Gastroesophageal sphincter (tissue), 4 donors: Measurements from ENCODE around the gene CXCL16. TPM values are rescaled to one million over a fixed set of nuclear protein-coding genes. Genes with fewer than 3 reads are reported as not detected.

Source experiments
- ATAC-seq: fragments of 150-250 bp; one replicate; pipeline ENCODE4 v1.9.1; 2016; ENCODE audit warnings: mild to moderate bottlenecking, moderate library complexity
- H3K27ac ChIP-seq, 4 donors: fragments of 200-600 bp; sonication (generic) in 3 of 4; 1 replicate in 3 of 4; 2 replicates in 1 of 4; pipeline ENCODE4 v1.5.1; 2016 to 2019
- H3K27me3 ChIP-seq: fragments of 200-600 bp; sonication (generic); one replicate; pipeline ENCODE4 v1.5.1; 2019
- H3K36me3 ChIP-seq, 2 donors: fragments of 200-600 bp; sonication (generic); one replicate each; pipeline ENCODE4 v1.5.1; 2019; ENCODE audit warnings: control low read depth in 1 of 2
- H3K4me1 ChIP-seq, 3 donors: fragments of 200-600 bp; sonication (generic); 1 replicate in 2 of 3; 2 replicates in 1 of 3; pipeline ENCODE4 v1.5.1; 2016 to 2019; ENCODE audit warnings: control low read depth in 2 of 3
- H3K4me3 ChIP-seq, 2 donors: fragments of 200-600 bp; sonication (generic); one replicate each; pipeline ENCODE4 v1.5.1; 2019; ENCODE audit warnings: mild to moderate bottlenecking in 1 of 2, moderate library complexity in 1 of 2
- H3K9me3 ChIP-seq, 3 donors: fragments of 200-600 bp; sonication (generic); one replicate each; pipeline ENCODE4 v1.5.1; 2017 to 2019; ENCODE audit warnings: control low read depth in 2 of 3
- EP300 ChIP-seq: sonication (generic); formaldehyde crosslinking; IDR thresholded peaks from one replicate; pipeline ENCODE4 v1.6.1; 2017; ENCODE audit warnings: antibody characterized with exemption, mild to moderate bottlenecking
- POLR2A ChIP-seq, 2 donors: fragments of 450-650 bp; IDR thresholded peaks; one replicate each; pipeline ENCODE4 v1.6.1; 2017; ENCODE audit warnings: antibody characterized with exemption in 2 of 2, mild to moderate bottlenecking in 2 of 2, moderate library complexity in 1 of 2
- POLR2AphosphoS5 ChIP-seq: sonication (generic); formaldehyde crosslinking; IDR thresholded peaks from one replicate; pipeline ENCODE4 v1.6.1; 2017; ENCODE audit warnings: antibody characterized with exemption
- WGBS, 2 donors: methylation state at CpG; one replicate each; pipeline ENCODE4 v1.1.5; 2018; ENCODE audit warnings: low coverage in 1 of 2; 5-methylcytosine and 5-hydroxymethylcytosine counted together
- total RNA-seq, 4 donors: library from RNA; depleted of rRNA; stranded (reverse); fragments of >200 nt; gene quantifications; one replicate each; pipeline ENCODE4 v1.1.0, GENCODE V29; 2016
- TF ChIP-seq, protein P1 (sequence below), 4 experiments: fragments of 200-600 bp in 2 of 4; fragments of 450-650 bp in 2 of 4; sonication (generic) in 1 of 4; IDR thresholded peaks; one replicate each; pipeline ENCODE4 v1.5.1; 2017 to 2019; ENCODE audit warnings: antibody characterized with exemption in 4 of 4, mild to moderate bottlenecking in 2 of 4, moderate library complexity in 2 of 4

The CXCL16 gene
- total RNA-seq, 4 donors from 2014 or later: 5.3 to 11.6 (median 8.3) TPM

DNA sequence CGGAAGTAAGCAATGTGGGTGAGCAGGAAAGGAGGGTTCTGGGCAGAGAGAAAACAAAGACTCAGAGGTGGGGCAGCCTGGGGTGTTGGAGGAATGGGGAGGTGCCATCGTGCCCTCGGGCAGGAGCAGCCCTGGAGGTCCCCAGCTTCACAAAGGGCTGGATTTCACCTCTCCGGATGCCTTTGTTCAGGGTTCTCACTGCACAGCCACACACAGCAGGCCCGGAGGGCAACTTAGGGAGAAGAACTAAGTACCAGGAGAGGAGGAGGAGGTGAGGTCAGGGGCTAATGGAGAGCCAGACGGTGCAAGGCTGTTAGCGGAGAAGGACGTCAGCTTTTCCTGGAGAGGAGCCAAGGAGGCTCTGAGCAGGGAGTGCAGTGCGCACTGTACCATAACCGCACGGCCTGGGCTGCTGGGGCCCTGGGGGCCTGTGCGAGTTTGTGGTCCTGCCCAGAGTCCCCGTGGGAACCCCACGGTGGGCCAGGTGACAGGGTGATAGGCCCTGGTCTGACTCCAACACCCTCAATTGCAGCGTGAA lies 20.0 kb downstream of the CXCL16 start:
- Histone ChIP-seq H3K4me3 (no peak overlapping the region), H3K9me3 (no peaks in the 10 kb centered on the region), H3K27me3 (no peaks in the 10 kb centered on the region), H3K4me1 (peaks cover 0 to 4% (median 0%) of the 10 kb centered on the region in 3 donors), H3K36me3 (peaks cover 0 to 56% of the 10 kb centered on the region in 2 donors), H3K27ac (no peak overlapping the region)
- TF ChIP-seq, protein P1, sequence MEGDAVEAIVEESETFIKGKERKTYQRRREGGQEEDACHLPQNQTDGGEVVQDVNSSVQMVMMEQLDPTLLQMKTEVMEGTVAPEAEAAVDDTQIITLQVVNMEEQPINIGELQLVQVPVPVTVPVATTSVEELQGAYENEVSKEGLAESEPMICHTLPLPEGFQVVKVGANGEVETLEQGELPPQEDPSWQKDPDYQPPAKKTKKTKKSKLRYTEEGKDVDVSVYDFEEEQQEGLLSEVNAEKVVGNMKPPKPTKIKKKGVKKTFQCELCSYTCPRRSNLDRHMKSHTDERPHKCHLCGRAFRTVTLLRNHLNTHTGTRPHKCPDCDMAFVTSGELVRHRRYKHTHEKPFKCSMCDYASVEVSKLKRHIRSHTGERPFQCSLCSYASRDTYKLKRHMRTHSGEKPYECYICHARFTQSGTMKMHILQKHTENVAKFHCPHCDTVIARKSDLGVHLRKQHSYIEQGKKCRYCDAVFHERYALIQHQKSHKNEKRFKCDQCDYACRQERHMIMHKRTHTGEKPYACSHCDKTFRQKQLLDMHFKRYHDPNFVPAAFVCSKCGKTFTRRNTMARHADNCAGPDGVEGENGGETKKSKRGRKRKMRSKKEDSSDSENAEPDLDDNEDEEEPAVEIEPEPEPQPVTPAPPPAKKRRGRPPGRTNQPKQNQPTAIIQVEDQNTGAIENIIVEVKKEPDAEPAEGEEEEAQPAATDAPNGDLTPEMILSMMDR (IDR thresholded peaks at IDR 0.05): no peak
- no peak for TF ChIP-seq EP300
- TF ChIP-seq POLR2A (IDR thresholded peaks at IDR 0.05): no peak
- no peak for TF ChIP-seq POLR2AphosphoS5
- WGBS, 2 donors: 60 to 62% methylated on average over 10 to 12 of the region's 15 CpGs
- ATAC-seq: peak; percentile 23

DNA sequence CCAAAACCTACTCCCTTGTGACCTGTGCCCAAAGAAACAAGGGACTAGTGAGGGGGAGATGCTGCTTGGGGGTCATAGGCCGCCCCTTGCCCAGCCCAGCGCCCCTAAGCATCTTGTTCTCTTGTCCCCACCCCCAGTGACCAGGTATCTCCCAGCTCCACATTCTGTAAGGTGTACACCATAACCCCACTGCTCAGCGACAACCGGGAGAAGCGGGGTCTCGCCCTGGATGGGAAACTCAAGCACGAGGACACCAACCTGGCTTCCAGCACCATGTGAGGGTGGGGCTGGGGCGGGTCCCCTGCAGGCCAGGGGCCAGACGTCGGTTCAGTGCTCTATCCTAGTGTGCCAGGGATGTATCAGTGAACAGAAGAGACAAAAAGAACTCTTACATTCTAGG lies 20.6 kb downstream of the CXCL16 start:
- peaks cover 0 to 4% (median 0%) of the 10 kb centered on the region in 3 donors for H3K4me1 ChIP-seq
- no peak overlapping the region for H3K27ac ChIP-seq
- no peak for ATAC-seq
- H3K9me3 ChIP-seq: no peaks in the 10 kb centered on the region
- TF ChIP-seq POLR2A (IDR thresholded peaks at IDR 0.05) (no peak), POLR2AphosphoS5 (no peak), EP300 (no peak)
- TF ChIP-seq, protein P1 (IDR thresholded peaks at IDR 0.05): no peak
- H3K27me3 ChIP-seq: no peaks in the 10 kb centered on the region
- H3K36me3 ChIP-seq: peaks cover 0 to 56% of the 10 kb centered on the region in 2 donors
- no peak overlapping the region for H3K4me3 ChIP-seq
- 100% methylated on average over 1 of the region's 10 CpGs; no CpG with 5 or more reads in 1 of the 2 donors for WGBS, 2 donors

DNA sequence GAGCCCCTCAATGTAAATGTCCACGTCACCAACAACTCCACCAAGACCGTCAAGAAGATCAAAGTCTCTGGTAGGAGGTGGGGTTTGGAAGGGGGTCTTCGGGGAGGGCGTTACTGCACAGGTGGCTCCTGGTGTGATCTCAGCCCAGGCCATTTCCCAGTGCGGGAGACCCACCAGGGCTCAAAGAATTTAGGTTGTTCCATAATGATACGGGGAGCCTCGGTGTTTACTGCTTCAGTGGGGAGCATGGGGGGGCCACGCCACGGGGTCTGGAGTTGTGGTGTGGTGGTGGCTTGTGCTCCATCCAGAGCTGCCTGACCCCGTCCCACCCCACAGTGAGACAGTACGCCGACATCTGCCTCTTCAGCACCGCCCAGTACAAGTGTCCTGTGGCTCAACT lies 21.5 kb downstream of the CXCL16 start:
- Histone ChIP-seq H3K4me1 (peaks cover 0 to 4% (median 0%) of the 10 kb centered on the region in 3 donors), H3K27ac (no peak overlapping the region), H3K36me3 (peaks cover 0 to 56% of the 10 kb centered on the region in 2 donors), H3K4me3 (no peak overlapping the region), H3K9me3 (no peaks in the 10 kb centered on the region), H3K27me3 (no peaks in the 10 kb centered on the region)
- no peak for ATAC-seq
- 76 to 100% methylated on average over 1 to 3 of the region's 13 CpGs for WGBS, 2 donors
- TF ChIP-seq, protein P1 (IDR thresholded peaks at IDR 0.05): no peak
- TF ChIP-seq POLR2AphosphoS5 (no peak), POLR2A (IDR thresholded peaks at IDR 0.05) (no peak), EP300 (no peak)

DNA sequence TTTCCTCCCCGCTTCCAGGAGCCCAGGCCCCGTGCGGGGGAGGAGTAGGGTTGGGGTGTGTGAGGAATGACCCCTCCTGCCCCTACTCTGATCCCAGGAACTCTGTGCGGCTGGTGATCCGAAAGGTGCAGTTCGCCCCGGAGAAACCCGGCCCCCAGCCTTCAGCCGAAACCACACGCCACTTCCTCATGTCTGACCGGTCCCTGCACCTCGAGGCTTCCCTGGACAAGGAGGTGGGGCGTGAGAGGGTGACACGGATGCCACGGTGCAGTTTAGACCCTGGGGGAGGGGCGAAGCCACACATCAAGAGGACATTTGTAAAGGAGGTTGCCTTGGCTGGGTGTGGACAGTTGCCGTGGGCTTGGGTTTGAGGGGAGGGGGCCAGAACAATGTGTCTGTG lies 21.9 kb downstream of the CXCL16 start:
- no peaks in the 10 kb centered on the region for H3K9me3 ChIP-seq
- WGBS, 2 donors: 40 to 100% methylated on average over 1 of the region's 17 CpGs
- H3K36me3 ChIP-seq: peaks cover 0 to 56% of the 10 kb centered on the region in 2 donors
- TF ChIP-seq, protein P1 (IDR thresholded peaks at IDR 0.05): no peak
- TF ChIP-seq POLR2A (IDR thresholded peaks at IDR 0.05) (no peak), POLR2AphosphoS5 (no peak)
- H3K4me1 ChIP-seq: peaks cover 0 to 4% (median 0%) of the 10 kb centered on the region in 3 donors
- no peak for ATAC-seq
- H3K27me3 ChIP-seq: no peaks in the 10 kb centered on the region
- H3K27ac ChIP-seq: no peak overlapping the region
- H3K4me3 ChIP-seq: no peak overlapping the region

DNA sequence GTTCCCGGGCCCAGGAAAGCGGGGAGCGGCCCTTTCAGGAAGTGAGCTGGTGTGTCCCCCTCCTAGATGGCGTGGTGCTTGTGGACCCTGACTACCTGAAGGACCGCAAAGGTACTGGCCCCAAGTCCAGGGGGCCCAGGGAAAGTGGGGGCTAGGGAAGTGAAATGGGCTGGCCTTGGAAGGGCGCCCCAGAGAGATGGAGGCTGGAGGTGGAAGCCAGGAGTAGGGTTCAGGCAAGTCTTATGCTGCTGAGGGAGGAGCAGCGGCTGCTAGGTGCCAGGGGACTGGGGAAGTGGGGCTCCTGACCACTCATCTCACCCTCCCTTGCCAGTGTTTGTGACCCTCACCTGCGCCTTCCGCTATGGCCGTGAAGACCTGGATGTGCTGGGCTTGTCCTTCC lies 23.6 kb downstream of the CXCL16 start:
- H3K4me3 ChIP-seq: no peak overlapping the region
- H3K9me3 ChIP-seq: no peaks in the 10 kb centered on the region
- peaks cover 0 to 56% of the 10 kb centered on the region in 2 donors for H3K36me3 ChIP-seq
- 96 to 100% methylated on average over 1 to 6 of the region's 10 CpGs for WGBS, 2 donors
- TF ChIP-seq, protein P1 (IDR thresholded peaks at IDR 0.05): no peak
- TF ChIP-seq POLR2AphosphoS5: no peak
- no peak for ATAC-seq
- peaks cover 0 to 21% (median 4%) of the 10 kb centered on the region in 3 donors for H3K4me1 ChIP-seq
- no peaks in the 10 kb centered on the region for H3K27me3 ChIP-seq
- no peak overlapping the region for H3K27ac ChIP-seq
